T47D (cell line): ENCODE results near the gene GRM7.

Source experiments
- DNase-seq, 2 experiments: peaks; one replicate each; pipeline versions ENCODE4 v3.0.0 to v3.0.0-alpha.2; 2011 to 2012; ENCODE audit warnings: low read depth in 1 of 2, low spot score in 1 of 2
- JUND ChIP-seq: IDR thresholded peaks from 2 replicates; pipeline ENCODE4 v1.6.1; 2012; ENCODE audit warnings: low read depth
- in situ Hi-C: cut with HindIII; loops from 2 replicates; pipeline ENCODE4 v1.10.0; 2016; ENCODE audit warnings: low sequenced_read_pairs, low pct_unique_long_range_greater_than_20kb

Gene GRM7

GRCh38 chr3:7238565-7239295, 377.8 kb downstream of the GRM7 start:
- DNase-seq, result no peak
- no peak for TF ChIP-seq JUND
- in situ Hi-C loops, result no loop called here

DNA sequence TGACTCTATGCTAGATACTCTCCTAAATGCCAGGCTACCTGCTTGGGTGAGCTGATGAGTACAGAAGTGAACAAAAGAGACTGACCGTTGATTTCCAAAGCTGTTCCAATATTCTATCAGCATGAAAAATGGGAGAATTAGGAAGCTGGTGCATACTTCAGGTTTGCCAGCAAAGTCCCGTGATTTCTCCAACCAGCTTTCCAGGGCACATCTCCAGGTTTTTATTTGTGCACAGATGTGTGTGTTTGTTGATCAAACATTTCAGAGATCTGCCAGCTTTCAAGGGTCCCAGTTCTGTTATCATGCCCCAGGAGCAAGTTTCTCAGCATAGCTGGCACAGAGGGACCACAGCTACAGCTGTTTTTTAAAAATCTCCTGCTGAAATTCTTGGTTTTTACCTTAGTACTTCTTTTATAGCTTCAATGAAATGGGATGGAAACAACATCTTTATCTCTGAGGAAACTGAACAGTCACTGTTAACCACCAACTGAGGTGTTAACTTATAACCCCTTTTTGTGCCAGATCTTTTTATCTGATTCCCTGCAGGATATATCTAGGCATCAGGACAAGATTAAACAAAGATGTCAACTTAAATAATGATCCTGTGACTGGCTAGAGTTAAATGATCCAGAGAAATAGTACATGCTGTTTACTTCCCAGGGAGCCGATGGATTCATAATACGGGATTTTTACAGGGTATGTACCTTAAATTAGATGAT, 380.8 kb downstream of the GRM7 start:
- no peak for DNase-seq
- in situ Hi-C loops, result no loop called here
- TF ChIP-seq JUND, result no peak

- no peak for TF ChIP-seq JUND
- in situ Hi-C loops, result no loop called here
Measured at GRCh38 chr3:7242303-7242635, 381.4 kb downstream of the GRM7 start.

GRCh38 chr3:7249493-7250076, 388.7 kb downstream of the GRM7 start:
- TF ChIP-seq JUND, result no peak
- in situ Hi-C loops, result no loop called here
- no peak for DNase-seq

More at GRCh38 chr3:7242303-7242635, 381.4 kb downstream of the GRM7 start:
- DNase-seq, result no peak

DNA sequence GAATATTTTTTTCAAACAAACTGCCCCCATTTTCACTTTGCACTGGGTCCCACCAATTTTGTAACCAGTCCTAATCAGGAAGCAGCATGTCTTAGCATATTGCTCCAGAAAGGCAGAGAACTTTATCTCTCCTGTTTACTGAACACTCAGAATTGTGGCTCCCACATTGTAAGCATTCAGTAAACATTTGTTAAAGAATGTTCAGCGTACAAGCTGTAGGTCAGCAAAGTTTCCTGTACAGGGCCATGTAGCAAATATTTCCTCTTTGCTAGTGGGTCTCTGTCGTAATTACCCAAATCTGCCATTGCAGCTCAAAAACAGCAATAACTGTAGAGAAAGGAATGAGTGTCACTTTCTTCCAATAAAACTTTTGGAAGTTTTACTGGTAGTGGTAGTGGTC, 393.3 kb downstream of the GRM7 start:
- DNase-seq, result no peak
- in situ Hi-C loops, result no loop called here
- no peak for TF ChIP-seq JUND

DNA sequence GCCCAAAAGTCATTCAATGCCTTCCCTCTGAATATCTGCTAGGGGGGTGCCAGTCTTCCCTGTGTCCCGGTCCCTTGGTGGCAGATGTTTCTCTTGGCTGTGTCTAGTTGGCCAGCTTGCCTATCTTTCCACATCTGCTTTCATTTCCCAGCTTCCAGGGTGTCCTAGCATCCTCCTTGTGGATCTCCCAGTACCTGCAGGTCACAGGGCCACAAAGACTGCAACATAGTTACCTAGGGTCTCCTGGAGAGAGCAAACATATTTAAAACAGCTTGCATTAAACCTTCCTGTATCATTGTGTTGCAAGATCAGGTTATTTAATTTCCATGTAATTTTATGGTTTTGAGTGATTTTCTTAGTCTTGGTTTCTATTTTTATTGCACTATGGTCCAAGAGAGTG, 400.1 kb downstream of the GRM7 start:
- no peak for TF ChIP-seq JUND
- no peak for DNase-seq
- in situ Hi-C loops, result no loop called here

- DNase-seq, result no peak
- in situ Hi-C loops, result no loop called here
- TF ChIP-seq JUND, result no peak
Measured at GRCh38 chr3:7263347-7264195, 402.7 kb downstream of the GRM7 start.

DNA sequence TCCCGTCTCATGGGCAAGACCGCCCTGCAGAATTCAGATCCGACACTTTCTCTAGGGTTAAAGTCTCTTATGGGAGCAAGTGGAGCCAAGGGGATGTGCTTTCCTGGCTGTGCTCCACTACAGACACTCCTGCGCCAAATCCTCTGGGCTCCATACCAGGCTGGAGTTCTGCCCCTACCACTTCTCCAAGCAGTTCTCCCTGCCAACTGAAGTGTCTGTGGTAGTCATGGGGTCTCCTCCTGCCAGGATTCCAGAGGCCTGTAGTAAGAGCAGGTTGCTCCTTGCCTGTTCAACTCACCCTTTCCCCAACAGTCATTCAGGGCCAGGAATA, 403.2 kb downstream of the GRM7 start:
- no peak for TF ChIP-seq JUND
- DNase-seq, result no peak
- in situ Hi-C loops, result no loop called here

- TF ChIP-seq JUND, result no peak
- no peak for DNase-seq
- in situ Hi-C loops, result no loop called here
Measured at GRCh38 chr3:7265736-7266135, 404.8 kb downstream of the GRM7 start.

GRCh38 chr3:7266551-7266950, 405.6 kb downstream of the GRM7 start:
- TF ChIP-seq JUND, result no peak
- DNase-seq, result no peak
- in situ Hi-C loops, result no loop called here

DNA sequence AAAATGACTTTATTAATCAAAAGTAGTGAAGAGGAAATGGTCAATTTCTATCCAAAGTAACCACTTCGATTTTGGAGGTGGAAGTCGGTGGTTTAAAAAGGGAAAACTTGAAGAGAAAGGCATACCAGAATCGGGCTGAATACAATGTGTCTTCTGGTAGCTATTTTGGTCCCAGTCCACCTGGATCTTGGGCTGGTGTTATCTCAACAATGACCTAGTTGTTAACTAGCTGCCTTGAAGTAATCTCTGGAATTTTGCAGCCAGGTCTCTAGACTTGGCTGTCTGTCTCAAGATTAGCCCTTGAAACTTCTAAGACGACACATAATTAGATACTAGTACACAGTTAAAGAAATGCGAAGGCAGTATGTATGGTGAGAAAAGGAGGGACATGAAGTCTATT, 409.8 kb downstream of the GRM7 start:
- no peak for DNase-seq
- TF ChIP-seq JUND, result no peak
- in situ Hi-C loops, result no loop called here

- in situ Hi-C loops, result no loop called here
- no peak for TF ChIP-seq JUND
- no peak for DNase-seq
Measured at GRCh38 chr3:7271631-7272030, 410.7 kb downstream of the GRM7 start.

GRCh38 chr3:7272203-7272602, 411.3 kb downstream of the GRM7 start:
- DNase-seq, result no peak
- TF ChIP-seq JUND, result no peak
- in situ Hi-C loops, result no loop called here
